SU-DHL-6 (cell line): ENCODE results near the gene CUEDC1.

ENCODE experiments used
- CTCF ChIP-seq: fragments of 200-600 bp; sonication (generic); IDR thresholded peaks from one replicate; pipeline ENCODE4 v1.5.1; 2017; ENCODE audit warnings: antibody characterized with exemption, mild to moderate bottlenecking, low read length, moderate library complexity; ENCODE audit not compliant: insufficient read depth, poor library complexity, severe bottlenecking
- EZH2phosphoT487 ChIP-seq: fragments of 200-600 bp; sonication (generic), shearing (Covaris generic); conservative IDR thresholded peaks from 2 replicates; pipeline ENCODE4 v1.6.1; 2018; ENCODE audit warnings: mild to moderate bottlenecking, antibody characterized with exemption, low read length, moderate library complexity, mixed read lengths

GRCh38 chr17:57946798-57947358 is 8.3 kb downstream of the CUEDC1 start:
- TF ChIP-seq CTCF (no peak), EZH2phosphoT487 (no peak)
